COR-L47 (cell line): ENCODE results near the gene DTNB.
"Not testable (repeated sequence)": the region's sequence is repeated elsewhere in the genome, so short reads cannot be mapped to it uniquely, and the experiment has no call there.

ENCODE experiments used
- DNase-seq: peaks from one replicate; lab custom pipeline; 2025; lab: John Stamatoyannopoulos, UW

DTNB gene

GRCh38 chr2:25587361-25587760, 86.0 kb downstream of the DTNB start:
- no peak for DNase-seq

- DNase-seq, result no peak
Measured at GRCh38 chr2:25586726-25587144, 86.6 kb downstream of the DTNB start.

DNA sequence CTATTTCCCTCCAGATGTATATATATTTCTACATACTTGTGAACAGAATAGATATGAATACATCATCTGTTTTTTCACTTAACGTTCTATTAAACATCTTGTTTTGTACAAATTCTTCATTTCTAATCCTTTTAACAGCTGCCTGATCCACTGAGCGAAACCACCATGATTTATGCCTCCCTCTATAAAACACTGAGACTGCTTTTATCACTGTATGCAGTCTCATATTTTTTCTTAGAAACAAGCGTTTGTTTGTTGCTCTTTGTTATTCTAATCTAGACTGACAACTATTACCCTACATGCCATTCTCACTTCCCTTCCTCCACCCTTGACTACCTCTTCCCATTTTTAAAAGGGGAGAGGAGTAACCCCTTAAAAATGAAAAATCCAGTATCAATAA, 88.2 kb downstream of the DTNB start:
- no peak for DNase-seq

DNA sequence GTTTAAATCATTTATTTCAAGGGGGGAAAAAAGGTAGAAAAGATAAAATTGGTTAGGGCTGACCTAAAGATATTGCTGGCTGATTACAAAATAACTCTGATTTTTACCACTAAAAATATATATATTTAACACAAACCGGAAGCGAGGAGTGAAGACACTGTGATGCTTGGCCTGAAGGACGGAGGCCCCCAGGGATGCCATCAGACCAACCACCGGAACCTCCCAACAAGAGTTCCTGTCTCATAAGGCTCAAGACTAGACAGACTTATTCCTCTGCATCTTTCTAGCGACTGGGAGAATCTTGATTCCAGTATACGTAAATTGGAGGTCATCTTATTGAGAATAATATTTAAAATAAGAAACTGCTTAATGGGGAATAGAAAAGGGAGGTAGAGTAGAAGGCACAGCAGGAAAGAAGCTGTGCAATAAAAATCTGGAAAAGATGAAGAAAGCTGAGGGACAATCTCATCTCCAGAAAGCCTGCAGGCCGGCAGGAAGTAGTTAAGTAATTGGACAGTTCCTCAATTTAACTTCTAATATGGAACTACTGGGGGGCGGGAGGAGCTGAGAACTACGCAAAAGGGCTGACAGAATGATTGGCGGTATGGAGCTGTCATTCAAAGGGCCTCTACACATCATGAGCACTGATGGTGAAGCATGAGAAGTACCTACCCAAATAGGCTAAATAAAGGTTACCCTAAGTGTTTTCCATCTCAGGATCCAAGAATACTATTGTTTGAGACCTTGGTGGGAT, 91.1 kb downstream of the DTNB start:
- no peak for DNase-seq

- no peak for DNase-seq
Measured at GRCh38 chr2:25576596-25576995, 96.8 kb downstream of the DTNB start.

DNA sequence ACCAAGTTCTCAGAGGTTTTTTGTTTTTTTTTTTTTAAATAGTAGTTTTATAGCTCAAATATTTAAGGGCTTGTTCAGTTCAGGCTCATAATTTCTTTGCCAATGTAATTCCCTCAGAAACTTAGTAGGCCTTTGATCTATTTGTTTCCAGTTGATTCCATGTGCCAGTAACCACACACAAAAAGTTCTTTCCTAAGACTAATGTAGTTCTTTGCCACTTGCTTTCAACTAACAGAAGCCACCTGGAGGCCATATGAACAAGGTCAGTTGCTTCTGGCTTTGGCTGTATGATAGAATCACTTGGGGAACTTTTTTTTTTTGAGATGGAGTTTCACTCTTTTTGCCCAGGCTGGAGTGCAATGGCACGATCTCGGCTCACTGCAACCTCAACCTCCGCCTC, 100.7 kb downstream of the DTNB start:
- DNase-seq, result no peak

DNA sequence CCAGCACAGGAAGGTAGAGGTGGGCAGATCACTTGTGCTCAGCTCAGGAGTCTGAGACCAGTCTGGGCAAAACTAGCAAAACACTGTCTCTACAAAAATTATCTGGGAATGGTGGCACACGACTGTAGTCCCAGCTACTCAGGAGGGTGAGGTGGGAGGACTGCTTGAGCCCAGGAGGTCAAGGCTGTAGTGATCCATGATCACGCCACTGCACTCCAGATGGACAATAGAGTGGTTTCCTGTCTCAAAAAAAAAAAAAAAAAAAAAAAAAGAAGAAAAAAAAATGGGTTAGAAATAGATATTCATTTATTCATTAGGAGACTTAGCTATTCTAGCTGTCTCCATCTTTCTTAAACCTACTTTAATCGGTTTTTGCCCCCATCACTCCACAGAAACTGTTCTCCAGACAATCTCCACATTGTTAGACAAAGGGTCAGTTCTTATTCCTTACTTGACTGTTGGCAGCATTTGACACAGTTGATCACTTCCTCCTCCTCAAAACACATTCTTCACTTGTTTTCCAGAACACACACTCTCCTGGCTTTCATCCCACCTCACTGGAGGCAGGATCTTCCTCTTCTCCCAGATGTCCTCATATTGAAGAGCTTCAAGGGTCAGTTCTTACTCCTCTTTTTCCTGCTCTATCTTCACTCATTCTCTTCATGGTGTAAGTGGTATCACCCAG, 103.1 kb downstream of the DTNB start:
- no peak for DNase-seq

DNA sequence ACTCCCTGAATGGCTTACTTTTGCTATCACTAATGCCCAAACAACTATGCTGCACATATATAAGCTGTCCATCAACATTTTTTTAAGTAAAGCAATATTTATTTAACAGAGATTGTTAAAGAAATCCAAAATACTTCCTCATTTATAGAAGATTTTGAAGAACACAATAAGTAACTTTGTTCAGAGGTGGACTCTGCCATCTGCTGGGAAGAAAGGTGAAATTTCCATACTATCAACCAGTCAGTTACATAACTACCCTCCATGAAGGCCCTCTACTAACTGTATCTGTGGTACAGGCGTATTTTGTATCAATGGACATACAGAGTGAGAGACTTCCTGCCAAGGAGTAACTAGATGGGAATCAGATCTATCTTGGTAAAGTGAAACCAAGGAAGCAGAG, 106.0 kb downstream of the DTNB start:
- no peak for DNase-seq

- DNase-seq, result no peak
Measured at GRCh38 chr2:25566694-25567093, 106.7 kb downstream of the DTNB start.

DNA sequence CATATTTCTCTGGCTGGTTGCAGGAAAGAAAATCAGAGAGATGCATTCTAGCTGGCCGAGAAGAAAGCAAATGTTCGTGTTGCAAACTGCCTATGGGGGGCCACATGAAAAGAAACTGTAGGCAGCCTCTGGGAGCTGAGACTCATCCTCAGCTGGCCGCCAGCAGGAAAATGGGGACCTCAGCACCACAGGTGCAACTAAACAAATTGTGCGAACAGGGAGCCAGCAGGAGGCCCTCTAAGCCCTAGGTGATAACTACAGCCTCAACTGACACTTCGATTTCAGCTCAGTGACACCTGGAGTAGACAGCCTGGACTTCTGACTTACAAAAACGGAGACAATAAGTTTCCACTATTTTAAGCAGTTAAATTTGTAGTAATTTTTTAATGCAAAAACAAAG, 107.3 kb downstream of the DTNB start:
- DNase-seq, result no peak

- DNase-seq, result no peak
Measured at GRCh38 chr2:25561136-25561850, 112.1 kb downstream of the DTNB start.

DNA sequence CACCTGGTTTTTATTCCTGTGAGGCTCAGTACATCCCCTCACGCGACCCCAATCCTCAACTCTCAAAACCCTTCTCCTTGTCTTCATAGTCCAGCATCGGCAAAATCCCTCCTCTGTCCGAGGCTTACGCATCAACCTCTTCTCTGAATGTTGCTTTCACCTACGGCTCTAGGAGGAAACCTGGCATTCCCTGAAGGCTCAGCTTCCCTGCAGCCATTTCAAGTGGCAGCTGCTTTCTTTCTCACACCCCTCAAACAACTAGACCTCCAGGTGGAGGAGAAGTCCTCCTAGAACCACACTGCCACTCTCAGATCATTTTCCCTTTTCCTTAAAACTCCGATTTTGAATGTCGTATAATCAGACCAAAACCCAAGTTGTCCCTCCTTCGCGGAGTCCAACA, 114.2 kb downstream of the DTNB start:
- no peak for DNase-seq

GRCh38 chr2:25558262-25558661, 115.1 kb downstream of the DTNB start:
- no peak for DNase-seq

GRCh38 chr2:25557179-25558036, 116.0 kb downstream of the DTNB start:
- DNase-seq, result no peak

DNA sequence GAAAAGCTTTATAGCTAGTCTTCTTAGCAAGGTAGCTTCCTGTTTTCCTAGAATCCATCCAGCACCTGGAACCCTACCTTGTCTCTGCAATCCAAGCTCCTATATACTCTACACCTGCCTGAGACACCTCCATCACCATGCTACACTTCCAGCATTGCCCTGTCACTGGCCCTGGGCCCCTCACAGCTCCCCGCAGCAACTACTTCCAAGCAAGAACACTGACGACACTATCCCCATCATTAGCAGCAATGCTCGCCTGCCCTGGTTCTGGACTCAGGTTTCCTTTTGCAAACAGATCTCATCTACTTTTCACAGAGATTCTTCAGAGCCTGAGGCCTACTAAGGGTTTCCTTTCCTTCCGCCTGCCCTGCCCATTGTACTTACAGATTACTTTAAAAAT, 121.1 kb downstream of the DTNB start:
- DNase-seq, result no peak

GRCh38 chr2:25551316-25551715, 122.1 kb downstream of the DTNB start:
- DNase-seq, result no peak

DNA sequence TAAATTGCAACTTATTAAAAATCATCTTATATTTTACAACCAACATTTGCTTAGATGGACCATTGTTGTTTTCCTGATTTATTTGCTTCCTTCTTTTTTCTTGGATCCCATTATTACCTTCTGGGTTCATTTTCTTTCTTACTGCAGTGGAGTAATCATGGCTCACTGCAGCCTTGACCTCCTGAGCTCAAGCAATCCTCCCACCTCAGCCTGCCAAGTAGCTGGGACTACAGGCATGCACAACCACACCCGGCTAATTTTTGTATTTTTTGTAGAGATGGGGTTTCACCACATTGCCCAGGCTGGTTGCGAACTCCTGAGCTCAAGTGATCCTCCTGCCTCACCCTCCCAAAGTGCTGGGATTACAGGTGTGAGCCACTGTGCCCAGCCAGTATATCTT, 123.8 kb downstream of the DTNB start:
- DNase-seq, result not testable (repeated sequence)

DNA sequence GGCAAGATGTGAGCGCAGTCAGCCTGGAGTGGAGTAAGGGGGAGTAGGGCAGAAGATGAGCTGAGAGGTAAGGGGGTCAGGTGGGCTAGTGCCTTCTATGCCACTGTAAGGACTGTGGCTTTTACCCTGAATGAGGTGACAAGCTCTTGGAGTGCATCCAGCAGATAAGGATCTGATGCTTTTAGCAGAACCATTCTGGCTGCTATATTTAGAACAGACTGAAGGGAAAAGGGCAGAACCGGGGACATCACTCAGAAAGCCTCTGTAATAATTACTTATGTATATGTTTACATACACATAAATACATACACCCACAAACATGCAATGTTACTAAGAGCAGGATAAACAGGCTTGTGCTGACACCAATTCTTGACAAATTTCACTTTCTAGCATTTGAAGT, 124.8 kb downstream of the DTNB start:
- DNase-seq, result no peak

GRCh38 chr2:25546852-25547251, 126.5 kb downstream of the DTNB start:
- no peak for DNase-seq

DNA sequence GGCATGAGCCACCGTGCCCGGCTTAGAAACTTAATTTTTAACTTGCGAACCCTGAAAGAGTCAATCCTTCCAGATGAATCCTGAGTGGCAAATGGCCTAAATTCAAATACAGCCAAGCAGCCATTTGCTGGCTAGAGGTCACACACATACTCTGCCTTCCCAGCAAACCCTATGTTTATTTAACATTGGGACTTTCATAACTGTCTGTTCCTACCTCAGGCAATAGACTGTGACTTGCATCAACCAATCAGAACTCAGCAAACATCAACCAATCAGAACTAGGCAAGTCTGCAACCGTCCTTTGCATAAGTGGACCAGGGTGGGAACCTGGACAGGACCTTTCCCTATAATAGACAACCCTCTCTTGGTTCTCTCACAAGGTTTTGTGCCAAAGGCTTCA, 127.5 kb downstream of the DTNB start:
- no peak for DNase-seq

DNA sequence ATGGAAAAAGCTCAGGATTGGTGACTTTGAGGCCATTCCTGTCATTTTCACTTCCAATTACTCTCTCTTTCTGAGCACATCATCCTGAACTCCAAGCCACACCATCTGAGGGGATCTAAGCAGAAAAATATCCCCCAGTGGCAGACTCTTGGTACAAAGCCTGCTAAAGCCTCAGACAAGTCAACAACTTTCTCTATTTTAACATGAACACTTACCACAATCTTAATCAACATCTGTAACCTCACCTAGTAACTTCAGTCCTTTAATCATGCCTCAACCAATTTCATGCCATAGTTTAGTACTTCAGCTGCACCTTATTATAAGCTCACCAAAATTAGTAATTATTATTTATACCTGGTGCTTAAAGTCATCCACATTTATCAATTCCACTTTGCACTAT, 128.9 kb downstream of the DTNB start:
- no peak for DNase-seq

- DNase-seq, result no peak
Measured at GRCh38 chr2:25543939-25544338, 129.4 kb downstream of the DTNB start.
